ENCODE measurements around the gene CNOT8.

The CNOT8 gene

GRCh38 chr5:154898210-154898609 lies 39.8 kb downstream of the CNOT8 start:
- Histone ChIP-seq H3K4me1 (ENCODE audit: control insufficient read depth, low read length) (no peaks in the 10 kb centered on the region), H3K9me3 (ENCODE audit: control insufficient read depth, insufficient read depth, low read length) (no peaks in the 10 kb centered on the region), H3K4me3 (ENCODE audit: low read length) (no peak overlapping the region), H3K27ac (ENCODE audit: low read depth, low read length) (no peak overlapping the region), H3K4me2 (ENCODE audit: low read length) (no peak overlapping the region), H3K36me3 (ENCODE audit: control insufficient read depth, low read length) (peaks cover 92% of the 10 kb centered on the region), H4K20me1 (ENCODE audit: control insufficient read depth, insufficient read depth, low read depth, low read length) (no peaks in the 10 kb centered on the region), H3K27me3 (ENCODE audit: control insufficient read depth, low read length) (no peaks in the 10 kb centered on the region), H3K9me2 (replicated peaks; ENCODE audit: control insufficient read depth, low read length) (no peaks in the 10 kb centered on the region), H3F3A (ENCODE audit: control insufficient read depth, insufficient read depth) (no peaks in the 10 kb centered on the region), H3K79me2 (ENCODE audit: control insufficient read depth, low read length) (no peaks in the 10 kb centered on the region)
- no peak for TF ChIP-seq EZH2phosphoT487 (IDR thresholded peaks at IDR 0.05; ENCODE audit: borderline replicate concordance, low read length)
- TF ChIP-seq, protein P1, sequence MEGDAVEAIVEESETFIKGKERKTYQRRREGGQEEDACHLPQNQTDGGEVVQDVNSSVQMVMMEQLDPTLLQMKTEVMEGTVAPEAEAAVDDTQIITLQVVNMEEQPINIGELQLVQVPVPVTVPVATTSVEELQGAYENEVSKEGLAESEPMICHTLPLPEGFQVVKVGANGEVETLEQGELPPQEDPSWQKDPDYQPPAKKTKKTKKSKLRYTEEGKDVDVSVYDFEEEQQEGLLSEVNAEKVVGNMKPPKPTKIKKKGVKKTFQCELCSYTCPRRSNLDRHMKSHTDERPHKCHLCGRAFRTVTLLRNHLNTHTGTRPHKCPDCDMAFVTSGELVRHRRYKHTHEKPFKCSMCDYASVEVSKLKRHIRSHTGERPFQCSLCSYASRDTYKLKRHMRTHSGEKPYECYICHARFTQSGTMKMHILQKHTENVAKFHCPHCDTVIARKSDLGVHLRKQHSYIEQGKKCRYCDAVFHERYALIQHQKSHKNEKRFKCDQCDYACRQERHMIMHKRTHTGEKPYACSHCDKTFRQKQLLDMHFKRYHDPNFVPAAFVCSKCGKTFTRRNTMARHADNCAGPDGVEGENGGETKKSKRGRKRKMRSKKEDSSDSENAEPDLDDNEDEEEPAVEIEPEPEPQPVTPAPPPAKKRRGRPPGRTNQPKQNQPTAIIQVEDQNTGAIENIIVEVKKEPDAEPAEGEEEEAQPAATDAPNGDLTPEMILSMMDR (IDR thresholded peaks at IDR 0.05; ENCODE audit: low read depth, low read length, poor library complexity, severe bottlenecking): no peak

- no peaks in the 10 kb centered on the region for H3K9me2 ChIP-seq (replicated peaks; ENCODE audit: control insufficient read depth, low read length)
- H3K4me3 ChIP-seq (ENCODE audit: low read length): no peak overlapping the region
- no peaks in the 10 kb centered on the region for H3K4me1 ChIP-seq (ENCODE audit: control insufficient read depth, low read length)
- H4K20me1 ChIP-seq (ENCODE audit: control insufficient read depth, insufficient read depth, low read depth, low read length): no peaks in the 10 kb centered on the region
- H3F3A ChIP-seq (ENCODE audit: control insufficient read depth, insufficient read depth): no peaks in the 10 kb centered on the region
- H3K4me2 ChIP-seq (ENCODE audit: low read length): no peak overlapping the region
- H3K9me3 ChIP-seq (ENCODE audit: control insufficient read depth, insufficient read depth, low read length): no peaks in the 10 kb centered on the region
- peaks cover 89% of the 10 kb centered on the region for H3K36me3 ChIP-seq (ENCODE audit: control insufficient read depth, low read length)
- TF ChIP-seq EZH2phosphoT487 (IDR thresholded peaks at IDR 0.05; ENCODE audit: borderline replicate concordance, low read length): no peak
- TF ChIP-seq, protein P1 (IDR thresholded peaks at IDR 0.05; ENCODE audit: low read depth, low read length, poor library complexity, severe bottlenecking): no peak
- no peaks in the 10 kb centered on the region for H3K79me2 ChIP-seq (ENCODE audit: control insufficient read depth, low read length)
- H3K27me3 ChIP-seq (ENCODE audit: control insufficient read depth, low read length): no peaks in the 10 kb centered on the region
- H3K27ac ChIP-seq (ENCODE audit: low read depth, low read length): no peak overlapping the region
These were observed 40.9 kb downstream of the CNOT8 start for GRCh38 chr5:154899151-154899816.

GRCh38 chr5:154900066-154900465 lies 41.6 kb downstream of the CNOT8 start:
- Histone ChIP-seq H3K27ac (ENCODE audit: low read depth, low read length) (no peak overlapping the region), H3K9me3 (ENCODE audit: control insufficient read depth, insufficient read depth, low read length) (no peaks in the 10 kb centered on the region), H3K4me3 (ENCODE audit: low read length) (no peak overlapping the region), H3K36me3 (ENCODE audit: control insufficient read depth, low read length) (peaks cover 93% of the 10 kb centered on the region), H3K9me2 (replicated peaks; ENCODE audit: control insufficient read depth, low read length) (no peaks in the 10 kb centered on the region), H3F3A (ENCODE audit: control insufficient read depth, insufficient read depth) (no peaks in the 10 kb centered on the region), H3K4me1 (ENCODE audit: control insufficient read depth, low read length) (no peaks in the 10 kb centered on the region), H3K79me2 (ENCODE audit: control insufficient read depth, low read length) (no peaks in the 10 kb centered on the region), H3K27me3 (ENCODE audit: control insufficient read depth, low read length) (no peaks in the 10 kb centered on the region), H3K4me2 (ENCODE audit: low read length) (no peak overlapping the region), H4K20me1 (ENCODE audit: control insufficient read depth, insufficient read depth, low read depth, low read length) (no peaks in the 10 kb centered on the region)
- no peak for TF ChIP-seq EZH2phosphoT487 (IDR thresholded peaks at IDR 0.05; ENCODE audit: borderline replicate concordance, low read length)
- TF ChIP-seq, protein P1 (IDR thresholded peaks at IDR 0.05; ENCODE audit: low read depth, low read length, poor library complexity, severe bottlenecking): no peak
